Upper lobe of right lung (tissue), 1 donor: Measurements from ENCODE around the gene MAFB. TPM values are rescaled to one million over a fixed set of nuclear protein-coding genes. Genes with fewer than 3 reads are reported as not detected.

Experiments used
- ATAC-seq: fragments of 200-7000 bp; cut with Tn5 transposase; one replicate; pipeline ENCODE4 v1.9.1; 2020; ENCODE audit warnings: mild to moderate bottlenecking, moderate library complexity
- DNase-seq: peaks from one replicate; pipeline ENCODE4 v3.0.0-alpha.2; 2020
- H3K27ac ChIP-seq: fragments of 200-600 bp; one replicate; pipeline ENCODE4 v1.8.0; 2022
- H3K27me3 ChIP-seq: fragments of 200-600 bp; one replicate; pipeline ENCODE4 v1.8.0; 2022; ENCODE audit warnings: mild to moderate bottlenecking
- H3K36me3 ChIP-seq: fragments of 200-600 bp; one replicate; pipeline ENCODE4 v1.8.0; 2022
- H3K4me1 ChIP-seq: fragments of 200-600 bp; one replicate; pipeline ENCODE4 v1.8.0; 2022
- H3K4me3 ChIP-seq: fragments of 200-600 bp; one replicate; pipeline ENCODE4 v1.8.0; 2022; ENCODE audit warnings: mild to moderate bottlenecking
- H3K9me3 ChIP-seq: fragments of 200-600 bp; one replicate; pipeline ENCODE4 v1.8.0; 2022
- CTCF ChIP-seq: fragments of 200-600 bp; IDR thresholded peaks from one replicate; pipeline ENCODE4 v1.8.0; 2022; ENCODE audit warnings: antibody characterized with exemption
- intact Hi-C: fragments of 100-400 bp; cut with DNase I; formaldehyde crosslinking; loops from one replicate; pipeline ENCODE4 v1.11.0; 2022
- total RNA-seq: library from RNA; stranded (reverse); fragmentation: NEBNext Ultra II Directional; extraction: Animal tissue kit (Norgen Biotek cat#: 25700); gene quantifications from one replicate; pipeline ENCODE4 v1.2.1, GENCODE V29; 2021
- donor health status: DM: no; HTN: yes; CAD: no; lungs with severe emphysema.

Gene MAFB
- total RNA-seq, 1 donor from 2014 or later = 37.3 TPM

DNA sequence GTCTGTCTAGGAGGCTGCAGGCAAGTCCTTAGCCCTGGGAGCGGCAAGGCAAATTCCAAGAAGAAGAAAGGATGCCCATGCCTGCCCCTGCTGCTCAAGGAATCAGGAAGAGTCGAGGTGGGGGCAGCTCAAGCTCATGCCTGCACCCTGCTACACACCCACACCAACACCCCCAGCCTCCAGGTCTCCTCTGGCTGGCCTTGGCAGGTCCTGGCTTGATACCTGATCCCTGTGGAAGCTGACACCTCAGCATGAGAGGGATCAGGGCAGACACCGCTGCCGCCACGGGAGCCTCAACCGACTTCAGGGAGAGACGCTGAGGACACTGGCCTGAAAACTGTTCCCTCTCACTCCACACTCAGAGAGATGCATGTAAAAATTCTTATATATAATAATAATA, 35.5 kb upstream of the MAFB start:
- intact Hi-C loops = no loop called here
- no peak for TF ChIP-seq CTCF

GRCh38 chr20:40720826-40721225, 31.8 kb upstream of the MAFB start:
- Histone ChIP-seq H3K36me3 (no peaks in the 10 kb centered on the region), H3K27ac (no peak overlapping the region), H3K4me3 (no peak overlapping the region), H3K9me3 (no peaks in the 10 kb centered on the region), H3K27me3 (peaks cover 7% of the 10 kb centered on the region), H3K4me1 (no peaks in the 10 kb centered on the region)
- TF ChIP-seq CTCF = no peak
- DNase-seq (no peak), ATAC-seq (no peak)
- intact Hi-C loops = no loop called here

More for the DNA sequence above, 35.5 kb upstream of the MAFB start:
- DNase-seq = no peak
- no peak overlapping the region for H3K4me3 ChIP-seq
- H3K36me3 ChIP-seq = no peaks in the 10 kb centered on the region
- no peaks in the 10 kb centered on the region for H3K4me1 ChIP-seq
- ATAC-seq = no peak
- no peaks in the 10 kb centered on the region for H3K9me3 ChIP-seq
- no peak overlapping the region for H3K27ac ChIP-seq
- H3K27me3 ChIP-seq = peaks cover 7% of the 10 kb centered on the region

- H3K36me3 ChIP-seq = no peaks in the 10 kb centered on the region
- H3K27ac ChIP-seq = no peak overlapping the region
- H3K4me1 ChIP-seq = no peaks in the 10 kb centered on the region
- ATAC-seq = no peak
- no peaks in the 10 kb centered on the region for H3K27me3 ChIP-seq
- DNase-seq = no peak
- no peaks in the 10 kb centered on the region for H3K9me3 ChIP-seq
- TF ChIP-seq CTCF = no peak
- H3K4me3 ChIP-seq = no peak overlapping the region
- intact Hi-C loops = no loop called here
These were observed 31.1 kb upstream of the MAFB start for GRCh38 chr20:40720099-40720498.

GRCh38 chr20:40718982-40719729, 30.1 kb upstream of the MAFB start:
- no peaks in the 10 kb centered on the region for H3K4me1 ChIP-seq
- H3K4me3 ChIP-seq = no peak overlapping the region
- intact Hi-C loops = no loop called here
- no peaks in the 10 kb centered on the region for H3K36me3 ChIP-seq
- no peaks in the 10 kb centered on the region for H3K9me3 ChIP-seq
- H3K27ac ChIP-seq = no peak overlapping the region
- peak; percentile 60 for ATAC-seq
- no peaks in the 10 kb centered on the region for H3K27me3 ChIP-seq
- no peak for TF ChIP-seq CTCF
- no peak for DNase-seq

- TF ChIP-seq CTCF = no peak
These were observed 29.4 kb upstream of the MAFB start for GRCh38 chr20:40718214-40718977.

More at GRCh38 chr20:40718214-40718977, 29.4 kb upstream of the MAFB start:
- Histone ChIP-seq H3K9me3 (no peaks in the 10 kb centered on the region), H3K27ac (no peak overlapping the region), H3K36me3 (no peaks in the 10 kb centered on the region), H3K4me1 (no peaks in the 10 kb centered on the region), H3K27me3 (no peaks in the 10 kb centered on the region), H3K4me3 (no peak overlapping the region)
- intact Hi-C loops = no loop called here
- ATAC-seq (no peak), DNase-seq (no peak)
